Fibroblast of the aortic adventitia (primary cell): ENCODE results near the gene PRSS56. TPM values are rescaled to one million over a fixed set of nuclear protein-coding genes. Genes with fewer than 3 reads are reported as not detected.

Experiments
- DNase-seq: peaks from one replicate; pipeline ENCODE4 v3.0.0-alpha.2; 2010; ENCODE audit warnings: low read depth
- H3K4me3 ChIP-seq: 2 replicates; pipeline ENCODE4 v1.5.1; 2011; ENCODE audit warnings: low read depth, mild to moderate bottlenecking, control low read depth, low read length, moderate library complexity
- CTCF ChIP-seq: IDR thresholded peaks from 2 replicates; pipeline ENCODE4 v1.5.1; 2011; ENCODE audit warnings: mild to moderate bottlenecking, low read length, control low read depth, inconsistent platforms; ENCODE audit not compliant: insufficient read depth
- total RNA-seq: library from RNA; depleted of rRNA; stranded (reverse); fragments of >200 nt; gene quantifications from 2 replicates; pipeline ENCODE4 v1.2.3, GENCODE V29; 2012; ENCODE audit warnings: low replicate concordance

PRSS56 gene
- total RNA-seq, 1 donor = not detected

GRCh38 chr2:232573771-232574435, 53.7 kb downstream of the PRSS56 start:
- TF ChIP-seq CTCF = no peak
- no peak for DNase-seq
- no peak overlapping the region for H3K4me3 ChIP-seq

GRCh38 chr2:232574674-232575403, 54.7 kb downstream of the PRSS56 start:
- TF ChIP-seq CTCF = no peak
- no peak for DNase-seq
- no peak overlapping the region for H3K4me3 ChIP-seq

Other genes starting within 250 kb of the PRSS56 start
- gene ALPP, start 141.6 kb upstream of the PRSS56 start, total RNA-seq = not detected in 2 replicates
- gene ALPG, start 113.5 kb upstream of the PRSS56 start, total RNA-seq = not detected in 2 replicates
- gene ALPI, start 64.2 kb upstream of the PRSS56 start, total RNA-seq = not detected in 2 replicates
- gene ECEL1, start 32.6 kb upstream of the PRSS56 start, total RNA-seq = not detected in 2 replicates
- not detected in 2 replicates for gene CHRND, start 5.8 kb downstream of the PRSS56 start, total RNA-seq
- not detected in 2 replicates for gene CHRNG, start 19.3 kb downstream of the PRSS56 start, total RNA-seq
- 3.3 and 7.8 TPM in 2 replicates for gene TIGD1, start 30.2 kb downstream of the PRSS56 start, total RNA-seq
- 49.1 and 72.6 TPM in 2 replicates for gene EIF4E2, start 30.3 kb downstream of the PRSS56 start, total RNA-seq
- gene EFHD1, start 113.2 kb downstream of the PRSS56 start, total RNA-seq = 0.45 and 0.49 TPM in 2 replicates
- gene GIGYF2, start 176.9 kb downstream of the PRSS56 start, total RNA-seq = 58.5 and 139 TPM in 2 replicates